WTC11 (cell line): ENCODE results near the gene AFF3. TPM values are rescaled to one million over a fixed set of nuclear protein-coding genes. Genes with fewer than 3 reads are reported as not detected.

Experiments
- ATAC-seq: fragments of 200-7000 bp; cut with Tn5 transposase; 2 replicates; pipeline ENCODE4 v1.10.0; 2021; ENCODE audit warnings: mild to moderate bottlenecking, moderate library complexity
- CTCF ChIA-PET: fragments of 300-600 bp; sonication (Branson Sonifier 250); formaldehyde crosslinking; loops from one replicate; lab custom pipeline; 2021; ENCODE audit warnings: antibody characterized with exemption; lab: Charles Lee
- POLR2A ChIA-PET: fragments of 350-600 bp; sonication (Branson Sonifier 250); formaldehyde crosslinking; loops from one replicate; lab custom pipeline; 2021; ENCODE audit warnings: antibody characterized with exemption; lab: Charles Lee
- DNase-seq: peaks from one replicate; pipeline ENCODE4 v3.0.0; 2021; ENCODE audit warnings: low spot score
- H3K27ac Mint-ChIP-seq: 2 replicates; pipeline ENCODE4 v1.8.0; 2021; ENCODE audit warnings: mixed read lengths
- H3K27me3 Mint-ChIP-seq: 2 replicates; pipeline ENCODE4 v1.8.0; 2021; ENCODE audit warnings: low read depth, mild to moderate bottlenecking, moderate library complexity, mixed read lengths
- H3K36me3 Mint-ChIP-seq: 2 replicates; pipeline ENCODE4 v1.8.0; 2021; ENCODE audit warnings: mixed read lengths
- H3K4me1 Mint-ChIP-seq: 2 replicates; pipeline ENCODE4 v1.8.0; 2022; ENCODE audit warnings: mixed read lengths
- H3K4me3 Mint-ChIP-seq: 2 replicates; pipeline ENCODE4 v1.8.0; 2021; ENCODE audit warnings: mild to moderate bottlenecking, moderate library complexity, mixed read lengths
- H3K9me3 Mint-ChIP-seq: 2 replicates; pipeline ENCODE4 v1.8.0; 2021; ENCODE audit warnings: mixed read lengths
- EMX1 ChIP-seq: fragments of 250-450 bp; sonication (Bioruptor Pico); IDR thresholded peaks from 2 replicates; pipeline ENCODE4 v1.8.0; 2021; ENCODE audit warnings: mild to moderate bottlenecking
- FOXJ3 ChIP-seq: sonication (generic); formaldehyde crosslinking; IDR thresholded peaks from 2 replicates; pipeline ENCODE4 v1.9.0; 2021; ENCODE audit warnings: missing genetic modification reagents, mild to moderate bottlenecking, borderline replicate concordance
- GRHL2 ChIP-seq: fragments of 250-450 bp; sonication (Bioruptor Pico); IDR thresholded peaks from 2 replicates; pipeline ENCODE4 v1.8.0; 2022; ENCODE audit warnings: mild to moderate bottlenecking, moderate library complexity; ENCODE audit not compliant: insufficient replicate concordance, severe bottlenecking
- IRF2 ChIP-seq: sonication (generic); formaldehyde crosslinking; IDR thresholded peaks from 2 replicates; pipeline ENCODE4 v1.8.0; 2022; ENCODE audit warnings: low read depth, missing genetic modification reagents, borderline replicate concordance
- NR3C1 ChIP-seq: sonication (generic); formaldehyde crosslinking; conservative IDR thresholded peaks from 2 replicates; pipeline ENCODE4 v1.8.1; 2023; ENCODE audit warnings: low read depth, mild to moderate bottlenecking, missing genetic modification reagents
- SMAD3 ChIP-seq: sonication (generic); formaldehyde crosslinking; IDR thresholded peaks from 2 replicates; pipeline ENCODE4 v1.8.0; 2022; ENCODE audit warnings: missing genetic modification reagents, mild to moderate bottlenecking, borderline replicate concordance
- SMAD4 ChIP-seq: sonication (generic); formaldehyde crosslinking; IDR thresholded peaks from 2 replicates; pipeline ENCODE4 v1.8.0; 2022; ENCODE audit warnings: mild to moderate bottlenecking, missing genetic modification reagents
- ZNF121 ChIP-seq: sonication (generic); formaldehyde crosslinking; IDR thresholded peaks from 2 replicates; pipeline ENCODE4 v1.8.0; 2023; ENCODE audit warnings: missing genetic modification reagents
- ZNF138 ChIP-seq: sonication (generic); formaldehyde crosslinking; conservative IDR thresholded peaks from 2 replicates; pipeline ENCODE4 v1.8.1; 2022; ENCODE audit warnings: mild to moderate bottlenecking, moderate library complexity, missing genetic modification reagents
- ZNF219 ChIP-seq: sonication (generic); formaldehyde crosslinking; IDR thresholded peaks from 2 replicates; pipeline ENCODE4 v1.8.0; 2023; ENCODE audit warnings: missing genetic modification reagents, mild to moderate bottlenecking, borderline replicate concordance
- ZNF396 ChIP-seq: fragments of 250-450 bp; sonication (Bioruptor Pico); IDR thresholded peaks from 2 replicates; pipeline ENCODE4 v1.8.0; 2021; ENCODE audit warnings: mild to moderate bottlenecking, moderate library complexity, borderline replicate concordance
- total RNA-seq: library from RNA; stranded (reverse); gene quantifications from 3 replicates; pipeline ENCODE4 v1.2.3, GENCODE V29; 2021
- TF ChIP-seq, protein P1 (sequence below): sonication (generic); formaldehyde crosslinking; IDR thresholded peaks from 2 replicates; pipeline ENCODE4 v1.8.1; 2022; ENCODE audit warnings: mild to moderate bottlenecking, moderate library complexity, missing genetic modification reagents
- TF ChIP-seq, protein P2 (sequence below): sonication (generic); formaldehyde crosslinking; IDR thresholded peaks from 2 replicates; pipeline ENCODE4 v1.8.1; 2022; ENCODE audit warnings: low read depth, mild to moderate bottlenecking, moderate library complexity, missing genetic modification reagents, borderline replicate concordance
- TF ChIP-seq, protein P3 (sequence below): sonication (generic); formaldehyde crosslinking; IDR thresholded peaks from 2 replicates; pipeline ENCODE4 v1.8.1; 2022; ENCODE audit warnings: mild to moderate bottlenecking, missing genetic modification reagents, moderate library complexity, borderline replicate concordance
- TF ChIP-seq, protein P4 (sequence below): sonication (generic); formaldehyde crosslinking; IDR thresholded peaks from 2 replicates; pipeline ENCODE4 v1.8.1; 2023; ENCODE audit warnings: mild to moderate bottlenecking, missing genetic modification reagents, borderline replicate concordance
- TF ChIP-seq, protein P5 (sequence below): sonication (generic); formaldehyde crosslinking; IDR thresholded peaks from 2 replicates; pipeline ENCODE4 v1.8.0; 2023; ENCODE audit warnings: missing genetic modification reagents
- TF ChIP-seq, protein P6 (sequence below): sonication (generic); formaldehyde crosslinking; IDR thresholded peaks from 2 replicates; pipeline ENCODE4 v1.8.1; 2023; ENCODE audit warnings: mild to moderate bottlenecking, missing genetic modification reagents
- TF ChIP-seq, protein P7 (sequence below): sonication (generic); formaldehyde crosslinking; conservative IDR thresholded peaks from 2 replicates; pipeline ENCODE4 v1.8.1; 2022; ENCODE audit warnings: mild to moderate bottlenecking, missing genetic modification reagents

The AFF3 gene
- total RNA-seq, 1 experiment from 2014 or later, result 1.2 TPM

DNA sequence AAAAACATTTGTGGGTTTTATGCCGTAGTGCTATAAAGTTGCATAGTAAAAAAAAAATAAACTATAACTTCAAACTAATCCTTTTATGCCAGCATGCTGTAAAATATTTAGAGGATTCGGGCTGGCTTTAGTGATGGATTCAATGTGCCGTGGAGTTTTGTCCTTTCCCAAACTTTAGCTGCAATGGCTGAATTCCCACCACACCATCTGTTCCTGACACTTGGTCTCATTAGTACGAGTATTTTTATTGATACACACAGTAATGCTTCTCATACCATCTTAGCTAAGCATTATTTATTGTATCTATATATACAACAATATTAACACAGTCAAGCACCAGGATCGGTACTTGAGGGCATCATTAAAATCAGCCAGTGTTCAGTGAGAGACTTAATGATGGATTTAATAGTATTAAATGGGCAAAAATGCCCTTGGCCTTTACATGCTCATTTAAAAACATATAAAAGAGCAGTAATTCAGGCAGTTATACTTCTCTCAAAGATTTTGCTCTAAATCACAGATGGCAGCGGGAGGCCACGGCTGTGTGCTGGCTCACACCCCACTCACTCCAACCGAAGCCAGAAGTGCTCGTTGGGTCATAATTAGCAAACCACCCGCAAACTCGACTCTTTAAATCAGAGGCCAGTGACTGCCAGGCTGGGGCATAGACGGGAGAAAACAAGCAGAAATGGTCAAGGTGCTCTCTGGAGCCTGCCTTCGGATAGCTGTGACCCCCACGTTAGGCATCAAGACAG lies 355.6 kb downstream of the AFF3 start (continued):
- TF ChIP-seq GRHL2 (CRISPR knock-in tag) (no peak), ZNF396 (CRISPR knock-in tag) (no peak)
- TF ChIP-seq, protein P1, sequence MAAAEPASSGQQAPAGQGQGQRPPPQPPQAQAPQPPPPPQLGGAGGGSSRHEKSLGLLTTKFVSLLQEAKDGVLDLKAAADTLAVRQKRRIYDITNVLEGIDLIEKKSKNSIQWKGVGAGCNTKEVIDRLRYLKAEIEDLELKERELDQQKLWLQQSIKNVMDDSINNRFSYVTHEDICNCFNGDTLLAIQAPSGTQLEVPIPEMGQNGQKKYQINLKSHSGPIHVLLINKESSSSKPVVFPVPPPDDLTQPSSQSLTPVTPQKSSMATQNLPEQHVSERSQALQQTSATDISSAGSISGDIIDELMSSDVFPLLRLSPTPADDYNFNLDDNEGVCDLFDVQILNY, result no peak
- TF ChIP-seq, protein P2, sequence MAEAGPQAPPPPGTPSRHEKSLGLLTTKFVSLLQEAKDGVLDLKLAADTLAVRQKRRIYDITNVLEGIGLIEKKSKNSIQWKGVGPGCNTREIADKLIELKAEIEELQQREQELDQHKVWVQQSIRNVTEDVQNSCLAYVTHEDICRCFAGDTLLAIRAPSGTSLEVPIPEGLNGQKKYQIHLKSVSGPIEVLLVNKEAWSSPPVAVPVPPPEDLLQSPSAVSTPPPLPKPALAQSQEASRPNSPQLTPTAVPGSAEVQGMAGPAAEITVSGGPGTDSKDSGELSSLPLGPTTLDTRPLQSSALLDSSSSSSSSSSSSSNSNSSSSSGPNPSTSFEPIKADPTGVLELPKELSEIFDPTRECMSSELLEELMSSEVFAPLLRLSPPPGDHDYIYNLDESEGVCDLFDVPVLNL (CRISPR knock-in tag), result no peak
- TF ChIP-seq, protein P3, sequence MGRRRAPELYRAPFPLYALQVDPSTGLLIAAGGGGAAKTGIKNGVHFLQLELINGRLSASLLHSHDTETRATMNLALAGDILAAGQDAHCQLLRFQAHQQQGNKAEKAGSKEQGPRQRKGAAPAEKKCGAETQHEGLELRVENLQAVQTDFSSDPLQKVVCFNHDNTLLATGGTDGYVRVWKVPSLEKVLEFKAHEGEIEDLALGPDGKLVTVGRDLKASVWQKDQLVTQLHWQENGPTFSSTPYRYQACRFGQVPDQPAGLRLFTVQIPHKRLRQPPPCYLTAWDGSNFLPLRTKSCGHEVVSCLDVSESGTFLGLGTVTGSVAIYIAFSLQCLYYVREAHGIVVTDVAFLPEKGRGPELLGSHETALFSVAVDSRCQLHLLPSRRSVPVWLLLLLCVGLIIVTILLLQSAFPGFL, result no peak

DNA sequence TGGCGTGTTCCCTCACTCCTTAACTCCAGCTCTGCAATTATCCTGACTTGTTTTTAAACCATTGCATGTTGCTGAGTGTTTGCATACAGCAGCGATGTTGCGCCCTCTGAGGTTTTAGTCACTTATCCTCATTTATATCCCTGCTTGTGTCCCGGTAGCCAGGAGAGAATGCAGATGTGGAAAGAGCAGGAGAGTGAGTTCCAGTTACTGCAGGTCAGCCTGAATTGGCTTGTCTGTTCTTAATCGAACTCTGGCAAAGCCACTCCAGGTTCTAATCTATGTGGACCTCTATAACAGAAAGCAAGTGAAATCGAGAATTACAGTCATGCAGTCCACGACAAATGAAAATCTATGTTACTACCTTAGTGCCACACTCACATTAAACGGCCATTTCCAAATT lies 357.4 kb downstream of the AFF3 start:
- Mint-ChIP-seq H3K4me3 (no peak overlapping the region), H3K36me3 (no peaks in the 10 kb centered on the region), H3K4me1 (no peaks in the 10 kb centered on the region)
- ChIA-PET CTCF (no interaction called here), POLR2A (no interaction called here)
- ATAC-seq (no peak), DNase-seq (no peak)
- TF ChIP-seq NR3C1 (CRISPR knock-in tag) (no peak), FOXJ3 (CRISPR knock-in tag) (no peak), ZNF121 (CRISPR knock-in tag) (no peak), SMAD4 (CRISPR knock-in tag) (no peak), ZNF219 (CRISPR knock-in tag) (no peak), SMAD3 (CRISPR knock-in tag) (no peak), EMX1 (CRISPR knock-in tag) (no peak), ZNF138 (CRISPR knock-in tag) (no peak), IRF2 (no peak)
- TF ChIP-seq, protein P4, sequence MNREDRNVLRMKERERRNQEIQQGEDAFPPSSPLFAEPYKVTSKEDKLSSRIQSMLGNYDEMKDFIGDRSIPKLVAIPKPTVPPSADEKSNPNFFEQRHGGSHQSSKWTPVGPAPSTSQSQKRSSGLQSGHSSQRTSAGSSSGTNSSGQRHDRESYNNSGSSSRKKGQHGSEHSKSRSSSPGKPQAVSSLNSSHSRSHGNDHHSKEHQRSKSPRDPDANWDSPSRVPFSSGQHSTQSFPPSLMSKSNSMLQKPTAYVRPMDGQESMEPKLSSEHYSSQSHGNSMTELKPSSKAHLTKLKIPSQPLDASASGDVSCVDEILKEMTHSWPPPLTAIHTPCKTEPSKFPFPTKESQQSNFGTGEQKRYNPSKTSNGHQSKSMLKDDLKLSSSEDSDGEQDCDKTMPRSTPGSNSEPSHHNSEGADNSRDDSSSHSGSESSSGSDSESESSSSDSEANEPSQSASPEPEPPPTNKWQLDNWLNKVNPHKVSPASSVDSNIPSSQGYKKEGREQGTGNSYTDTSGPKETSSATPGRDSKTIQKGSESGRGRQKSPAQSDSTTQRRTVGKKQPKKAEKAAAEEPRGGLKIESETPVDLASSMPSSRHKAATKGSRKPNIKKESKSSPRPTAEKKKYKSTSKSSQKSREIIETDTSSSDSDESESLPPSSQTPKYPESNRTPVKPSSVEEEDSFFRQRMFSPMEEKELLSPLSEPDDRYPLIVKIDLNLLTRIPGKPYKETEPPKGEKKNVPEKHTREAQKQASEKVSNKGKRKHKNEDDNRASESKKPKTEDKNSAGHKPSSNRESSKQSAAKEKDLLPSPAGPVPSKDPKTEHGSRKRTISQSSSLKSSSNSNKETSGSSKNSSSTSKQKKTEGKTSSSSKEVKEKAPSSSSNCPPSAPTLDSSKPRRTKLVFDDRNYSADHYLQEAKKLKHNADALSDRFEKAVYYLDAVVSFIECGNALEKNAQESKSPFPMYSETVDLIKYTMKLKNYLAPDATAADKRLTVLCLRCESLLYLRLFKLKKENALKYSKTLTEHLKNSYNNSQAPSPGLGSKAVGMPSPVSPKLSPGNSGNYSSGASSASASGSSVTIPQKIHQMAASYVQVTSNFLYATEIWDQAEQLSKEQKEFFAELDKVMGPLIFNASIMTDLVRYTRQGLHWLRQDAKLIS, result no peak
- TF ChIP-seq, protein P5, sequence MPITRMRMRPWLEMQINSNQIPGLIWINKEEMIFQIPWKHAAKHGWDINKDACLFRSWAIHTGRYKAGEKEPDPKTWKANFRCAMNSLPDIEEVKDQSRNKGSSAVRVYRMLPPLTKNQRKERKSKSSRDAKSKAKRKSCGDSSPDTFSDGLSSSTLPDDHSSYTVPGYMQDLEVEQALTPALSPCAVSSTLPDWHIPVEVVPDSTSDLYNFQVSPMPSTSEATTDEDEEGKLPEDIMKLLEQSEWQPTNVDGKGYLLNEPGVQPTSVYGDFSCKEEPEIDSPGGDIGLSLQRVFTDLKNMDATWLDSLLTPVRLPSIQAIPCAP, result no peak
- TF ChIP-seq, protein P6, sequence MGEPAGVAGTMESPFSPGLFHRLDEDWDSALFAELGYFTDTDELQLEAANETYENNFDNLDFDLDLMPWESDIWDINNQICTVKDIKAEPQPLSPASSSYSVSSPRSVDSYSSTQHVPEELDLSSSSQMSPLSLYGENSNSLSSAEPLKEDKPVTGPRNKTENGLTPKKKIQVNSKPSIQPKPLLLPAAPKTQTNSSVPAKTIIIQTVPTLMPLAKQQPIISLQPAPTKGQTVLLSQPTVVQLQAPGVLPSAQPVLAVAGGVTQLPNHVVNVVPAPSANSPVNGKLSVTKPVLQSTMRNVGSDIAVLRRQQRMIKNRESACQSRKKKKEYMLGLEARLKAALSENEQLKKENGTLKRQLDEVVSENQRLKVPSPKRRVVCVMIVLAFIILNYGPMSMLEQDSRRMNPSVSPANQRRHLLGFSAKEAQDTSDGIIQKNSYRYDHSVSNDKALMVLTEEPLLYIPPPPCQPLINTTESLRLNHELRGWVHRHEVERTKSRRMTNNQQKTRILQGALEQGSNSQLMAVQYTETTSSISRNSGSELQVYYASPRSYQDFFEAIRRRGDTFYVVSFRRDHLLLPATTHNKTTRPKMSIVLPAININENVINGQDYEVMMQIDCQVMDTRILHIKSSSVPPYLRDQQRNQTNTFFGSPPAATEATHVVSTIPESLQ (CRISPR knock-in tag), result no peak
- TF ChIP-seq, protein P7, sequence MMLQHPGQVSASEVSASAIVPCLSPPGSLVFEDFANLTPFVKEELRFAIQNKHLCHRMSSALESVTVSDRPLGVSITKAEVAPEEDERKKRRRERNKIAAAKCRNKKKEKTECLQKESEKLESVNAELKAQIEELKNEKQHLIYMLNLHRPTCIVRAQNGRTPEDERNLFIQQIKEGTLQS, result no peak
- TF ChIP-seq, all 79 proteins: peak for 0
- no peak overlapping the region for H3K27ac Mint-ChIP-seq
- no peaks in the 10 kb centered on the region; the same call in 1 of the 2 replicates for H3K27me3 Mint-ChIP-seq
- H3K9me3 Mint-ChIP-seq, result peaks cover 10% of the 10 kb centered on the region
